ENCODE results near the gene ZBTB21. TPM values are rescaled to one million over a fixed set of nuclear protein-coding genes. Genes with fewer than 3 reads are reported as not detected.

ZBTB21 gene
- polyA plus RNA-seq, 1 of the 3 experiments (the other 2 are of a cell fraction), result 2.9 TPM

GRCh38 chr21:41940431-41940830 lies 69.7 kb downstream of the ZBTB21 start:
- Histone ChIP-seq H3K27me3 (ENCODE audit: insufficient read depth) (no peaks in the 10 kb centered on the region), H3K9ac (no peak overlapping the region), H3K4me2 (no peak overlapping the region), H3K4me3 (ENCODE audit: low read depth in 2 of 2, low read length in 1 of 2) (no peak overlapping the region), H2AFZ (ENCODE audit: low read depth) (no peak overlapping the region), H4K20me1 (ENCODE audit: insufficient read depth) (no peaks in the 10 kb centered on the region), H3K4me1 (ENCODE audit: control insufficient read depth in 1 of 2, insufficient read depth in 2 of 2, low read depth in 1 of 2, low read length in 1 of 2) (no peaks in the 10 kb centered on the region), H3F3A (replicated peaks; ENCODE audit: insufficient read depth) (no peaks in the 10 kb centered on the region), H3K27ac (ENCODE audit: low read depth in 2 of 2, low read length in 1 of 2) (no peak overlapping the region), H3K9me3 (no peaks in the 10 kb centered on the region), H3K36me3 (replicated peaks in 1 of 2; ENCODE audit: control insufficient read depth in 1 of 2, insufficient read depth in 2 of 2, low read length in 1 of 2) (no peaks in the 10 kb centered on the region), H3K9me2 (no peaks in the 10 kb centered on the region), H3K79me2 (ENCODE audit: insufficient read depth) (peaks cover 21% of the 10 kb centered on the region)
- 95% methylated on average over 3 of the region's 3 CpGs for WGBS (ENCODE audit: low lambda C conversion rate)
- TF ChIP-seq IRF3 (IDR thresholded peaks at IDR 0.05; ENCODE audit: low read depth, low read length) (no peak), JUND (IDR thresholded peaks at IDR 0.05) (no peak), TCF12 (IDR thresholded peaks at IDR 0.05) (no peak)
- no peak for DNase-seq
- ChIA-PET POLR2A (no interaction called here), CTCF (interaction anchor here (1.1 kb wide), 1 partner anchor 12 kb away, joined by 3 read pairs; no protein-coding TSS in a partner anchor)

GRCh38 chr21:41939391-41939790 lies 70.8 kb downstream of the ZBTB21 start:
- H3K36me3 ChIP-seq (replicated peaks in 1 of 2; ENCODE audit: control insufficient read depth in 1 of 2, insufficient read depth in 2 of 2, low read length in 1 of 2), result no peaks in the 10 kb centered on the region
- WGBS (ENCODE audit: low lambda C conversion rate), result 100% methylated on average over 2 of the region's 8 CpGs
- no peaks in the 10 kb centered on the region for H3K27me3 ChIP-seq (ENCODE audit: insufficient read depth)
- H2AFZ ChIP-seq (ENCODE audit: low read depth), result no peak overlapping the region
- no peaks in the 10 kb centered on the region for H4K20me1 ChIP-seq (ENCODE audit: insufficient read depth)
- H3K27ac ChIP-seq (ENCODE audit: low read depth in 2 of 2, low read length in 1 of 2), result no peak overlapping the region
- H3K4me1 ChIP-seq (ENCODE audit: control insufficient read depth in 1 of 2, insufficient read depth in 2 of 2, low read depth in 1 of 2, low read length in 1 of 2), result no peaks in the 10 kb centered on the region
- CTCF ChIA-PET, result interaction anchor here (0.7 to 1.1 kb wide), 2 partner anchors 11 to 19 kb away, joined by 3 read pairs; no protein-coding TSS in a partner anchor
- POLR2A ChIA-PET, result interaction anchor here (0.6 kb wide), 1 partner anchor 1062 kb away, joined by 3 read pairs; no protein-coding TSS in a partner anchor
- TF ChIP-seq USF1 (IDR thresholded peaks at IDR 0.05; ENCODE audit: borderline replicate concordance, low read depth) (no peak), EP300 (IDR thresholded peaks at IDR 0.05; ENCODE audit: borderline replicate concordance in 1 of 2, low read depth in 1 of 2, low read length in 1 of 2) (no peak), TAF1 (IDR thresholded peaks at IDR 0.05; ENCODE audit: borderline replicate concordance, low read depth, low read length) (no peak), MEF2A (IDR thresholded peaks at IDR 0.05; ENCODE audit: borderline replicate concordance, low read depth) (no peak), FOXM1 (IDR thresholded peaks at IDR 0.05; ENCODE audit: low read depth) (no peak), CTCF (IDR thresholded peaks at IDR 0.05) (no peak), CHD2 (IDR thresholded peaks at IDR 0.05; ENCODE audit: low read length, partially characterized antibody) (no peak), TEAD4 (IDR thresholded peaks at IDR 0.05; ENCODE audit: borderline replicate concordance, insufficient read depth) (no peak), GABPA (IDR thresholded peaks at IDR 0.05; ENCODE audit: low read depth) (no peak), RXRA (IDR thresholded peaks at IDR 0.05; ENCODE audit: borderline replicate concordance, low read depth) (no peak), IRF3 (IDR thresholded peaks at IDR 0.05; ENCODE audit: low read depth, low read length) (no peak), TCF12 (IDR thresholded peaks at IDR 0.05) (no peak), RAD21 (IDR thresholded peaks at IDR 0.05; ENCODE audit: low read length) (no peak), SIN3A (IDR thresholded peaks at IDR 0.05; ENCODE audit: borderline replicate concordance, low read depth, low read length) (no peak), EZH2phosphoT487 (IDR thresholded peaks at IDR 0.05; ENCODE audit: borderline replicate concordance, low read depth) (no peak), FOXJ3 (CRISPR knock-in tag; IDR thresholded peaks at IDR 0.05) (no peak), MAX (IDR thresholded peaks at IDR 0.05; ENCODE audit: low read depth) (no peak), MXI1 (IDR thresholded peaks at IDR 0.05; ENCODE audit: low read depth, low read length) (no peak), SMC3 (IDR thresholded peaks at IDR 0.05; ENCODE audit: low read depth, low read length) (no peak)
- DNase-seq, result no peak
- H3F3A ChIP-seq (replicated peaks; ENCODE audit: insufficient read depth), result no peaks in the 10 kb centered on the region
- no peaks in the 10 kb centered on the region for H3K9me3 ChIP-seq
- H3K9ac ChIP-seq, result no peak overlapping the region
- no peak overlapping the region for H3K4me2 ChIP-seq
- no peaks in the 10 kb centered on the region for H3K9me2 ChIP-seq
- no peak overlapping the region for H3K4me3 ChIP-seq (ENCODE audit: low read depth in 2 of 2, low read length in 1 of 2)
- peaks cover 20% of the 10 kb centered on the region for H3K79me2 ChIP-seq (ENCODE audit: insufficient read depth)
